LHCN-M2 (cell line): ENCODE results near the gene ZFYVE16. TPM values are rescaled to one million over a fixed set of nuclear protein-coding genes. Genes with fewer than 3 reads are reported as not detected.
A peak's percentile ranks its signal among the peaks of the same experiment; 100 is the strongest.

Source experiments
- DNase-seq: peaks from one replicate; pipeline ENCODE4 v3.0.0-alpha.2; 2012; ENCODE audit warnings: low read depth
- total RNA-seq: library from RNA; depleted of rRNA; stranded (reverse); fragments of >200 nt; gene quantifications from 2 replicates; pipeline ENCODE4 v1.2.3, GENCODE V29; 2014; rRNA removed

The ZFYVE16 gene
- total RNA-seq, 1 experiment from 2014 or later: 24.4 TPM

DNA sequence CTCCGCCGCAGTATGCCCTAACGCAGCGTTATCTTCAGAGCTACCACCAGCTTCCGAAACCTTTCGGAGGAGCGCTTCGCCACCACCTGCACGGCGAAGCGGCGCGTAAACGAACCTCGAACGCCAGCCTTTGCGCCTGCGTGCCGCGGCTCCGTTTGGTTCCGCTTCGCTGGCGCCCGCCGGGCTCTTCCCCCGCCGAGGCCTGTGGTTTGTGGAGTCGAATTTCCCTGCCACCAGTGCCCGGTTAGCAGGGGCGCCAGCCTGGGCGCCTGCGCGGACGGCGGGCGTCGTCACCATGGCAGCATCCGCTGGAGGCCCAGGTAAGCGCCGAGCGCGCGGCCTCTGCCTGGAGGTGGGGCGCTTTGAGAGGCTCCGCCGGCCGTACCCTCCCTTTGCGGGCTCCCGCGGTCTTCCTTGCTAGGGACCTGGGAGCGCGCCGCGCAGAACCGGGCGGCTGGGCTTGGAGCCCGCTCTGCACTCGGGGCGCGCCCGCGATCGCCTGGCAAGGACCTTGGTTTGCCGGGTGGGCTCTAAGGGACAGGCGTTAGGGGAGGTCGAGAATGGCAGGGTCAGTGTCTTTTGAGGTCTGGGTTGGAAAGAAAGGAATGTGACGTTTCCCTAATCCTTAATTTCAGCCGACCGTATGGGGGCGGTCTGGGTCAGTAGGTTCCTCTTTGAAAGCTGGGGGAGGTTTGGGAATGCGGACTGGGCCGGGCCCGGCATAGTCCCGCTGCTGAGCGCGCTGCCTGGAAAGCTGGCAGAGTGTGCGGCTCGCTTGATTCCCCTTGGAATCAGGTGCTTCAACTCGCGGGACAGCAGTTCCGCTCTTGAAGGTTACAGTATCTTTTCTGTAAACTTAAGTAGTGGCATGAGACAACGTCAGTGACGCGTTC is 80.2 kb downstream of the ZFYVE16 start, which contains the start of gene FAM151B:
TSS of gene FAM151B (plus strand) at position 272 of the 893 bp plus-strand sequence. CDS start at position 296, 24 bp downstream.
- peak; percentile 83 for DNase-seq

DNA sequence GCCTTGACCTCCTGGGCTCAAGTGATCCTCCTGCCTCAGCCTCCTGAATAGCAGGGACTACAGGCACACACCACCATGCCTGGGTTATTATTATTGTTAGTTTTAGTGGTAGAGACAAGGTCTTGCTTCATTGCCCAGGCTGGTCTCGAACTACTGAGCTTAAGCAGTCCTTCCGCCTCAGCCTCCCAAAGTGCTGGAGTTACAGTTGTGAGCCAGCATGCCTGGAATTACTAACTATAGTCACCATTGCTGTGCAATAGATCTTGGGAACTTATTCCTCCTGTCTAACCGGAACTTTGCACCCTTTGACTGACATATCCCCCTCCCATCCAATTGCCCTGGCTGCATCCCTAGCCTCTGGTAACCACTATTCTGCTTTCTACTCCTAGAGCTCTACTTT is 83.4 kb downstream of the ZFYVE16 start:
- DNase-seq: no peak

DNA sequence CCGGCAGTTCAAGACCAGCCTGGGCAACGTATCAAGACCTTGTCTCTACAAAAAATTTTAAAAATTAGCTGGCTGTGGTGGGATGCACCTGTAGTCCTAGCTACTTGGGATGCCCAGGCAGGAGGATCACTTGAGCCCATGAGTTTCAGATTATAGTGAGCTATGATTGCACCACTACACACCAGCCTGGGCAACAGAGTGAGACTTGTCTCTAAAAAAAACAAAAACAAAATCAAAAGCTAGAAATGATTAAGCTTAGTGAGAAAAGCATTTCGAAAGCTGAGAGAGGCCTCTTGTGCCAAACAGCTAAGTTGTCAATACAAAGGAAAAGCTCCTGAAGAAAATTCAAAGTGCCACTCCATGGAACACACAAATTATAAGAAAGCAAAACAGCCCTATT is 84.9 kb downstream of the ZFYVE16 start:
- DNase-seq: no peak

DNA sequence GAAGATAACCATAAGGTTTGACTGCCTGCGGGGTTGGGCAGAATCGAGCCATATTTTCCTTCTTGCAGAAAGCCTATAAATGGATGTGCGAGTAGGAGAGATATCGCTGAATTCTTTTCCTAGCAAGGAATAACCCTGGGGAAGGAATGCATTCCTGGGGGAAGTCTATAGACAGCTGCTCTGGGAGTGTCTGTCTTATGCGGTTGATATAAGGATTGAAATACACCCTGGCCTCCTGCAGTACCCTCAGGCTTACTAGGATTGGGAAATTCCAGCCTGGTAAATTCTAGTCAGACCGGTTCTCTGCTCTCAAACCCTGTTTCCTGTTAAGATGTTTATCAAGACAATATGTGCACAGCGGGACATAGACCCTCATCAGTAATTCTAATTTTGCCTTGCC is 85.6 kb downstream of the ZFYVE16 start:
- DNase-seq: peak; percentile 62

DNA sequence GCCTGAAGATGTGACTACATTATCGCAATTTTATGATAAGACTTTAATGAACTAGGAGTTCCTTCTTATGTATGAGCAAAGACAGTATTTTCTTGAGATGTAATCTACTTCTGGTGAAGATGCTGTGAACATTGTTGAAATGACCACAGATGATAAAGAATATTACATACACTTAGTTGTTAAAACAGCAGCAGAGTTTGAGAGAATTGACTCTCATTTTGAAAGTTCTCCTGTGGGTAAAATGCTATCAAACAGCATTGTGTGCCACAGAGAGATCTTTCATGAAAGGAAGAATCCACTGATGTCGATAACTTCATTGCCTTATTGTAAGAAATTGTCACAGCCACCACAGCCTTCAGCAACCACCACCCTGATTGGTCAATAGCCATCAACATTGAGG is 88.0 kb downstream of the ZFYVE16 start:
- DNase-seq: no peak

DNA sequence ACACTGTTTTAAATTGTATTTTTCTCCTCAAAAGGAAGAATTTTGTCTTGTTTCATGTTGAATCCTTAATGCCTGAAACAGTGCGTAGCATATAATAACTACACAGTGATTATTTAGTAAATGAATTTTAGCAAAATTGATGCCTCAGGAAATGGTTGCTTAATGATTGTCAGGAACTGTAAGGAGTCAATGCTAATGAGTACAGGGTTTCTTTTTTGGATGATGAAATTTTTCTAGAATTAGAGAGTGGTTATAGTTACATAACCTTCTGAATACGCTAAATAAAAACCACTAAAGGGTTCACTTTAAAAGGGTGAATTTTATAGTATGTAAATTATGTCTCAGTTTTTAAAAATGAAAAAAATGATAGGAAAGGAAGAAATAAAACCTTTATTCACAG is 94.9 kb downstream of the ZFYVE16 start:
- no peak for DNase-seq

DNA sequence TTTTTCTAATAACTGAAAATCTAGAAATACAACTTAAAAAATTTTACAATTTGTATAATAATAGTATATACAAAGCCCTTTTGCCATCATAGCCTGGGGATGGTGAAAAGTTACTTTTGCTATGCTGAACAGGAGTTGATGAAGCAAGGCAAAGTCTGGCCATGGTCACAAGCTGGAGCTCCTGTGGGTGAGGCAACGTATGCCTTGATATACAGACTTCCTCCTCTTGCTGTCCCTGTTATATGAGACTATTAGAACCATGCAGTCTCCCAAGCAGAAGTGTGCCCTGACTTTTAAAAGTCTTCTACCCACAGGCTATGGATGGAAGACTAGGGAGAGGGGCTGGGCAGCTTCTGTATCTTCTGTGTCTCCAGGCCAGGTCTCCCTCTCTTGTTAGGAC is 95.8 kb downstream of the ZFYVE16 start:
- DNase-seq: no peak

DNA sequence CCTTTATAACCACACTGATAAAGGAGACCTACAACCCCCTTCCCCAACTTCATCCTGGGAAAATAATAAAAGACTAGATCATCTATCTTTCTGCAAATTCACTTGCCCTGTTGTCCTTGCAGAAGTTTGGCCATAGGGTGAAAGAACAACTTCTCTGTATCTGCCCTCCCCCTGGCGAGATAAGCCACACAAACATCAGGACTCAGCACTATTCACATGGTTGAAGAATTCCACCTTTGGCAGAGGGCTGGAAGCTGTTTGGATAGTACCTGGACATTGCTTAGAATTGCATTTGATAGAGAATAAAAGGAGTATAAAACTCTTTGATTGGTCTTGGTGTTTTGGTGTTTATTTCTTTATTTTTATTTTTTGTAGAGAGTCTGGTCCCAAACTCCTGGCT is 97.0 kb downstream of the ZFYVE16 start:
- DNase-seq: no peak

DNA sequence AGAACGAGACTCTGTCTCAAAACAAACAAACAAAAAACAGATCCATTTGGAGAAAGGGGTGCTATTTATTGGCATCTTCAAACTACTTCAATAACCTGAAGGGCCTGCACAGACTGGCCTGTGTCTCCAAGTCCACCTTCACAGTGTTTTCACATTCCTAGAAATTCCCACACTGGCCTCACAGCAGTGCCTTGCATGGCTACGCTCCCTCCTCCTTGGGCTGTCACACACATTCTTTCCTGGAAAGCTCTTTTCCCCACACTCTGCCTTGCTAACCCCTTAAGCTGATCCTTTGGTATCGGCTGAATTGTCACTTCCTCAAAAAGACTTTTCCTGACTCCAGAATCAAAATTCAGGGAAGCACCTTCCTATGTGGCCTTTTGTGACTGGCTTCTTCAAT is 99.8 kb downstream of the ZFYVE16 start:
- no peak for DNase-seq

DNA sequence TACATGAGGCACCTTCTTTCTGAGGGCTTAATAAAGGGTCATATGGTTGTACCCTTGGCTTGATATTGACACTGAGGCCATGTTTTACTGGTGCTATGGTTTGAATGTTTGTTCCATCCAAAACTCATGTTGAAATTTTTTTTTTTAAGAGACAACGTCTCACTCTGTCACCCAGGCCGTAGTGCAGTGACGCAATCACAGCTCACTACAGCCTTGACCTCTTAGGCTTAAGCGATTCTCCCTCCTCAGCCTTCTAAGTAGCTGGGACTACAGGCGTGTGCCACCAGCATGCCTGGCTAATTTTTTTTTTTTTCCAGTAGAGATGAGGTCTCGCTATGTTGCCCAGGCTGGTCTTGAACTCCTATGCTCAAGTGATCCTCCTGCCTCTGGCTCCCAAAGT is 101.0 kb downstream of the ZFYVE16 start:
- DNase-seq: no peak

DNA sequence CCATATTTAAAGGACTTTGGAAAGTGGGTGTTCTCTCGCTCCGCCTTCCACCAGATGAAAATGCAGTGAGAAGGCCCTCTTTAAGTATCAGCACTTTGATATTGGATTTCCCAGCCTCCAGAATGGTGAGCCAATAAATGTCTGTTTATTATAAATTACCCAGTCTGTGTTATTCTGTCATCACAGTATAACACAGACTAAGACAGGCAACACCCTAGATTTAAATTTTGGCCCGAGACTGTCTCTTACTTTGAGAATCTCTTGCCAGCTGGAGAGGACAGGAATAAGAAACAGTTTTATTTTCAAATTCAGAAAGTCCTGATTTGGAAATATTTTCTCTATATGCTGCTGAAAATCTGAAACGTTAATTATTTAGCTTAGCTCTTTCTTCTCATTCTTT is 101.5 kb downstream of the ZFYVE16 start:
- DNase-seq: no peak

DNA sequence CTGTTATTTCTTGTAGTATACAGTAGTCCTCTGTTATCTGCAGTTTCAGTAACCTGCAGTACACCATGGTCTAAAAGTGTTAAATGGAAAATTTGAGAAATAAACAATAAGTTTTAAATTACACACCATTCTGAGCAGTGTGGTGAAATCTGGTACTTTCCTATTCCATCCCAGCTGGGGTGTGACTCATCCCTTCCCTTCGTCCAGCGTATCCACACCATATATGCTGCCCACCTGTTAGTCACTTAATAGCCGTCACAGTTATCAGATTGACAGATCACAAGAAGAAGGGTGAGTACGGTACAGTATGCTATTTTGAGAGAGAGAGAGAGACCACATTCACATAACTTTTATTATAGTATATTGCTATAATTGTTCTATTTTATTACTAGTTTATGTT is 109.0 kb downstream of the ZFYVE16 start:
- peak; percentile 94 for DNase-seq

Other genes with a start within 250 kb of the ZFYVE16 start
- gene SERINC5, start 152.0 kb upstream of the ZFYVE16 start, total RNA-seq: 6.7 and 15.6 TPM in 2 replicates
- gene SPZ1, start 88.1 kb upstream of the ZFYVE16 start, total RNA-seq: not detected in 2 replicates
- gene FAM151B, start 80.0 kb downstream of the ZFYVE16 start, total RNA-seq: 3.0 and 3.1 TPM in 2 replicates
- gene ANKRD34B, start 162.2 kb downstream of the ZFYVE16 start, total RNA-seq: not detected in 2 replicates
- gene MSH3, start 246.6 kb downstream of the ZFYVE16 start, total RNA-seq: 12.6 and 15.8 TPM in 2 replicates
- 112 and 131 TPM in 2 replicates for gene DHFR, start 246.9 kb downstream of the ZFYVE16 start, total RNA-seq